Measurements from ENCODE around the gene RAB6C.
"Not testable (repeated sequence)": the region's sequence is repeated elsewhere in the genome, so short reads cannot be mapped to it uniquely, and the experiment has no call there.

The RAB6C gene

DNA sequence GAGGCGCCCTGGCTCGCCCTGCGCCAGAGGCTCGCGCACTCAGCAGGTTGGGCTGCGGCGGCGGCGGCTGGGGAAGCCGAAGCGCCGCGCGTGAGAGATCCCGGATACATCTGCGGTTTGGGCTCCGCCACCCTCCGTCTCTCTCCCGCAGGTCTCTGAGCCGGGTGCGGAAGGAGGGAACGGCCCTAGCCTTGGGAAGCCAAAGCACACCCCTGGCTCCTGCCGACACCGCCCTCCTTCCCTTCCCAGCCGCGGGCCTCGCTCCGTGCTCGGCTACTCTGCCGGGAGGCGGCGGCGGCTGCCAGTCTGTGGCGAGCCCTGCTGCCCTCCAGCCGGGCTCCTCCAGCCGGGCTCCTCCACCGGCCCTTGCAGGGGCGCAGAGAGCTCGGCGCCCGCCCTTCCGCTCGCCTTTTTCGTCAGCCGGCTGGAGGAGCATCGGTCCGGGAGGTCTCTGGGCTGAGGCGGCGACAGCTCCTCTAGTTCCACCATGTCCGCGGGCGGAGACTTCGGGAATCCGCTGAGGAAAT is at the start of gene RAB6C:
Gene RAB6C (plus strand): TSS at position 38 of the 527 bp plus-strand sequence. CDS start 450 bp downstream, at position 488.
- peak within 1 kb of the TSS; percentile 55 for H3K4me3 Mint-ChIP-seq
- not testable (repeated sequence) for H3K9me3 Mint-ChIP-seq; H3K27ac Mint-ChIP-seq; H3K36me3 Mint-ChIP-seq (ENCODE audit: low read depth); H3K4me1 Mint-ChIP-seq (ENCODE audit: low read depth)
- H3K27me3 Mint-ChIP-seq = peaks cover 55% of the 10 kb centered on the region

DNA sequence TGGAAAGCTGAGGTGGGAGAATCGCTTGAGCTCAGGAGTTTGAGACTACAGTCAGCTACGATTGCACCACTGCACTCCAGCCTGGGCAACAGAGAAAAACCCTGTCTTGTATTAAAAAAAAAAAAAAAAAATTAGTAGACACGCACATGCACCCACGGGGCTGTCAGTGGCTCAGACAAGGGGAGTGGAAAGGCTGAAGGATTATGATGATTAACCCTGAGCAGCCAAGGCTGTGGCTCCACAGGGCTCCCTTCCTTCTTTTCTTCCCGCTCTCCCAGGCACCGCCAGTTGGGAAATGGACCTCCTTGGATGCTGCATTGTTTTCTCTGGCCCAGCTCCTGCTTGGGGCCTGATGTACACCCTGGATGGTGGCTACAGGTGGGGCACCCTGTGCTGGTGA is 49.0 kb upstream of the RAB6C start:
- no peaks in the 10 kb centered on the region for H3K9me3 Mint-ChIP-seq
- no peak overlapping the region for H3K4me3 Mint-ChIP-seq
- no peak overlapping the region for H3K27ac Mint-ChIP-seq
- H3K4me1 Mint-ChIP-seq (ENCODE audit: low read depth) = no peaks in the 10 kb centered on the region
- H3K36me3 Mint-ChIP-seq (ENCODE audit: low read depth) = no peaks in the 10 kb centered on the region
- peaks cover 32% of the 10 kb centered on the region for H3K27me3 Mint-ChIP-seq

DNA sequence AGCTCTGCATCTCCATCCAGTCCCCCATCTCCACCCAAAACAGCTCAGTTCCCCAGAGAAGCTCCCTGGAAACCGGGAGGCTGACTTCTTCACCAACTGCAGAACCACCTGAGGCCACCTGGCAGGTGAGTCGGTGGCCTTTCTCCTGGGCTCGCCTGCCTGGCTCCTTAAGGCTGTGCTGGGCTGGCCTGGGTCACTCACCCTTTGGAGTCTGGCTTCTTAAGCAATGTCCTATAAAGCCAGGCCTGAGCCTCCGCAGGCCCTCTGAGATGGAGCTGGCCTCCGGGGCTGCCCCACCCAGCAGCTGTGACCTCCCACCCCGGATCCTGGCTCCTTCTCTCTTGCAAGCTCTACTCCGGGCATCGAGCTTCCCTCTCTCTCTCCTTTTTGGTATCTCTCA is 46.1 kb upstream of the RAB6C start:
- H3K27ac Mint-ChIP-seq; H3K4me3 Mint-ChIP-seq; H3K4me1 Mint-ChIP-seq (ENCODE audit: low read depth); H3K36me3 Mint-ChIP-seq (ENCODE audit: low read depth); H3K9me3 Mint-ChIP-seq: not testable (repeated sequence)
- peaks cover 33% of the 10 kb centered on the region for H3K27me3 Mint-ChIP-seq

DNA sequence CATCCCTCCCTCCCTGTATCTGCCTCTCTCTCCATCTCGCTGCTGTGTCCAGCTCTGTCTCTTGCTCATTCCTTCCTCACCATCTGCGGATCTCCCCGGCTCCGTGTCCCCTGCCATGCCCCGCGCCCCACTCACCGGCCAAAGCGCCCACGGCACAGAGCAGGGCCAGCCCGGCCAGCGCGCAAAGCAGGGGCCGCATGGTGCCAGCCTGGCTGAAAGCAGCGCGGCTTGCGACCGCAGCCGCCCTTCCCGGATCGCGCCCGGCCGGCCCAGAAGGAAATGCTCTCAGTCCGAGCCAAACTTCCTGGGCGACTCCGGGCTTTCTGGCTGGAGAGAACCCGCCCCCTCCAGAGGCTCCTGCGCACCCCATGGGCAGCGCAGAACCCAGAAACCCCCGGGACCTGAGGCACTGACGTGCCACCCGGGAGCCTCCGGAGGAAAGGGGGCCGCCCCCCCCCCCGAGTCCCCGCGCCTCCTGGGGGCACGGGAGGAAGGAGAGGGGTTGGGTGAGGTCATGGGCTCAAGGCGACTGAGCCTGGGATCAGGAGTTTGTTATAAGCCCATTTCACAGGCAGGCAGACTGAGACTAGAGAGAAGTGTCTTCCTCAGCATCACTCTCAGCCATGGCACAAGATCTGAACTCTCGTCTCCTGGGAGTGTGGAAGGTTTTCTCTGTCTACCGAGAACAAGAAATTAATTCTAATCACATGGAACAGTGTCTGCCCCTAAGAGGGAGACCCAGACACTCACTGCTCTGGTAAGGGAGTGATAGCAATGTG is 45.2 kb upstream of the RAB6C start:
- no peaks in the 10 kb centered on the region for H3K4me1 Mint-ChIP-seq (ENCODE audit: low read depth)
- no peak overlapping the region for H3K4me3 Mint-ChIP-seq
- H3K36me3 Mint-ChIP-seq (ENCODE audit: low read depth) = no peaks in the 10 kb centered on the region
- peaks cover 38% of the 10 kb centered on the region for H3K27me3 Mint-ChIP-seq
- no peaks in the 10 kb centered on the region for H3K9me3 Mint-ChIP-seq
- H3K27ac Mint-ChIP-seq = no peak overlapping the region

DNA sequence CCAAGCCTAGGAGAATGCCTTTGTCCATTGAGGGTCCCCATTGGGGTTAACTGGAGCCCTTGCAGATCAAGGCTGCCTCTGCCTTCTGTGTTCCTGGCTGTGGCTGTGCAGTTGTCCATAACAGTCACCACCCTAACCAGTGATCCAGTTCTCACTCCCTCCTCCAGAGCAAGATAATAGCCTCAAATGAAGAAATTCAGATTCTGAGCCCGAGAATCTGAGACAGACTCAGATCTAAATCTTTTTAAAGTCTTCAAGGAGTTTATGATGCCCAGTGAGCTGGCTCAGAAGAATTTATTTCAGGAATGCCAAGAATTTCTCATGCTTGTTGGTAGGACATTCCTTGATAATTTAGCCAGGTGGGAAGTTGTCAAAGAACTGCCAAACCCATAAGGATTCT is 44.3 kb upstream of the RAB6C start:
- Mint-ChIP-seq H3K27me3 (peaks cover 39% of the 10 kb centered on the region), H3K4me3 (no peak overlapping the region), H3K4me1 (ENCODE audit: low read depth) (no peaks in the 10 kb centered on the region), H3K9me3 (no peaks in the 10 kb centered on the region), H3K36me3 (ENCODE audit: low read depth) (no peaks in the 10 kb centered on the region), H3K27ac (no peak overlapping the region)

DNA sequence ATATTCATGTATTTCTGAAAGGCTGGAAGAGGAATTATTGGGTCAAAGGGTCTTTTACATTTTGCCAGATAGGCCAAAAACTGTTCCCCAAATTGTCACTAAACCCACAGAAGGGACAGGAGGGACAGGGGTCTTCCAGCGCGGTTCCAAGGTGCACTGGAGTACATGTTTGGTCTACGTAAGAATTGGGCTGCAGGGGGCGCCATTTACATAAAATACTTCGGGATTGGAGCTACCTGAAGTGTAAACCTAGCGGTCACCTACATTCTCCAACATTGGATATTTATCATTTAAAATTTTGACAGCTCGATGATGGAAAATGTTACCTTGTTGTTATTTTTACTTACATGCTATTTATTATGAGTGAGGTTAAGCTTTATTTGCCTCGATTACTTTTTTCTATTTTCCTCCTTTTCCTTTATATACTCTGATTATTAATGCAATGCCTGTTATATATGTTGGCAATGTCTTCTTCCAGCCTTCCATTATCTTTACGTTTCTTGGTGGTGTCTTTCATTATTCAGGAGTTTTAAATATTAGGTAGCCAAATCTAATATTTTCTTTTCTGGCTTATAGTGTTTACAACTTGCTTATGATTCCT is 43.0 kb upstream of the RAB6C start:
- H3K27ac Mint-ChIP-seq = no peak overlapping the region
- H3K9me3 Mint-ChIP-seq = no peaks in the 10 kb centered on the region
- no peaks in the 10 kb centered on the region for H3K36me3 Mint-ChIP-seq (ENCODE audit: low read depth)
- peaks cover 39% of the 10 kb centered on the region for H3K27me3 Mint-ChIP-seq
- H3K4me1 Mint-ChIP-seq (ENCODE audit: low read depth) = no peaks in the 10 kb centered on the region
- H3K4me3 Mint-ChIP-seq = no peak overlapping the region

DNA sequence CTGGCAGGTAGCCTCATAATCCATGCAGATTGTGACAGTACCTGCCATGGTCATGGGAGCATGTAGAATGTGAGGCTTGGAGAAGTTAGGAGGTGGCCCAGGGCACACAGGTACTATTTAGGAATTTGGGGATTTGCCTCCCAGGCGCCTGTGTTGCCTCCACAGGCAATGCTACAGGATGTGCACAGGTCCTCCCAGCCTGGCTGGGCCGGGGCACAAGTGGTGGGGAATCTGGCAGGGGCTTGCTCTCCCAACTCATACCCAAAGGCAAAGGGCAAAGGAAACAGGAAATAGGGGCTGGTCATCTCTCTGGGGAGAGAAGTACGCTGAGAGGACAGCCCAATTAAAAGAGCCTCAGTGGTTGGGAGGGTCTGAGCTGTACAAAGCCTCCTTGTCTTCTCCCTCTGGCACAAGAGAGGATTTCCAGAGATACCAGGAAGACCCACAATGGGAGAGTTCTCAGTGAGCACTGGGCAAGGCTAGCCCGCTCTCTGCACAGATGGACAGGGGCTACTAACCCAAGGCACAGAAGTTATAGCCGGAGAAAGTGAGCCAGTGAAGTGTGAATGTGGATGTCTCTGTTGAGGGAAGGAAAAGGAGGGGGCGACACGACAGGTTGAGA is 40.5 kb upstream of the RAB6C start:
- H3K4me1 Mint-ChIP-seq (ENCODE audit: low read depth); H3K9me3 Mint-ChIP-seq; H3K27ac Mint-ChIP-seq; H3K4me3 Mint-ChIP-seq; H3K36me3 Mint-ChIP-seq (ENCODE audit: low read depth): not testable (repeated sequence)
- H3K27me3 Mint-ChIP-seq = peaks cover 25% of the 10 kb centered on the region

DNA sequence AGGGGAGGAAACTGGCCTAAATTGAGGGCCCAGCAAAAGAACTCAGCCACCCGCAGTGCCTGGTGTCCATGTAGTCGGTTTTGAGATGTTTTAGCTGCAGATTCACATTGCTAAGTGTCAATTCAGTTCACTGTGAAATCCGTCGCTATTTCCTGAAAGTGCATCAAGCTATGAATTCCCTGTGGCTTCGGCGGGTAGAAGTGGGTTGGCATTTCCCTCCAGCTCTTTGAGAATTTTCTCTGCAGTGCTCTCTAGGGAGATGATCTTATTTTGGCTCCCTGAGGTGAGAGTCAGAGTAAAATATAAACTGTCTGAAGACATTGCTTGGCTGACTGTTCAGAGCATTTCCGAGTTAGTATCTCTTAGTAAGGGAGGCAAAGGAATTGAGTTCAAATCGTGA is 36.0 kb upstream of the RAB6C start:
- H3K36me3 Mint-ChIP-seq (ENCODE audit: low read depth); H3K4me1 Mint-ChIP-seq (ENCODE audit: low read depth); H3K27me3 Mint-ChIP-seq; H3K4me3 Mint-ChIP-seq; H3K27ac Mint-ChIP-seq; H3K9me3 Mint-ChIP-seq: not testable (repeated sequence)

DNA sequence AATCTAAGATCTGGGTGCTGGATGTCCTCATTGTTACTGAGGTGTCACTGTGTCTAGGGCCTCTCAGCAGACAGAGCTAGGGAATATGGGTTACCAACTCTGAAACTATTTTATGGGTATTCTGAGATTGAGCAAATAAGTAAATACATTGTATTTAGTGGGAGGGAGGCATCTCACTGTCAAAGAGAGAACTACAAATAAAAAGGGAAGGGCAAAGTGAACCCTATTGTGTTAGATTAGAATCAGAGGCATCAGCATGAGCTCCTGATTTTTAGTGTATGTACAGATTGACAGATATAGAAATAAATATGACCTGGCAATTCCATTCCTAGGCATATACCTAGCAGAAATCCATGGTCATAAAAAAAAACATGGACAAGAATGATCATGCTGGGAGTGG is 33.9 kb upstream of the RAB6C start:
- Mint-ChIP-seq H3K27me3 (peaks cover 4% of the 10 kb centered on the region), H3K9me3 (no peaks in the 10 kb centered on the region), H3K4me3 (no peak overlapping the region), H3K27ac (no peak overlapping the region), H3K4me1 (ENCODE audit: low read depth) (no peaks in the 10 kb centered on the region), H3K36me3 (ENCODE audit: low read depth) (no peaks in the 10 kb centered on the region)

DNA sequence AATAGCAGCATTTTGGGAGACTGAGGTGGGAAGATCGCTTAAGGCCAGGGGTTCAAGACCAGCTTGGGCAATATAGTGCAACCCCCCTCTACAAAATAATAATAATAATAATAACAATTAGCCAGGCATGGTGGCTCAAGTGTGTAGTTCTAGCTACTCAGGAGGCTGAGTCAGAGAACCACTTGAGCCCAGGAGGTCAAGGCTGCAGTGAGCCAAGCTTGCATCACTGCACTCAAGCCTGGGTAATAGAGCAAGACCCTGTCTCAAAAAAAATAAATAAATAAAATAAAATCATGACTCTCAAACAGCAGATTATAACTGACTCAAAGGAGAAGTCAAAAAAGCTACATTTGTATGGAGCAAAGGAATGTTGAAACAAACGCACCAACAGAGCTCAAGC is 31.8 kb upstream of the RAB6C start:
- H3K27ac Mint-ChIP-seq; H3K4me3 Mint-ChIP-seq; H3K4me1 Mint-ChIP-seq (ENCODE audit: low read depth); H3K27me3 Mint-ChIP-seq; H3K9me3 Mint-ChIP-seq; H3K36me3 Mint-ChIP-seq (ENCODE audit: low read depth): not testable (repeated sequence)

DNA sequence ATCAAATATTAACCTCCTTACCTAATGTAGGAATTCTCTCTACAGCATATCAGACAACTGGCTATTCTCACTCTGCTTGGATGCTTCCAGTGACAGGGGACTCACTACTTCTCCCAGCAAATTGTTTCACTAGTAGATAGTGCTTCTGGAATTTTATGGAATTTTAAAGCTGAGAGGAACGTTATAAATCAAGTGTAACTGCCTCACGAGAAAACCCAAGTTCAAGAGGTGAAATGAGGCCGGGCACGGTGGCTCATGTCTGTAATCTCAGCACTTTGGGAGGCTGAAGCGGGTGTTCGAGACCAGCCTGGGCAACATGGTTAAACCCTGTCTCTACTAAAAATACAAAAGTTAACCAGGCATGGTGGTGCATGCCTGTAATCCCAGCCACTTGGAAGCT is 23.3 kb upstream of the RAB6C start:
- not testable (repeated sequence) for H3K9me3 Mint-ChIP-seq; H3K27ac Mint-ChIP-seq; H3K36me3 Mint-ChIP-seq (ENCODE audit: low read depth); H3K4me1 Mint-ChIP-seq (ENCODE audit: low read depth); H3K4me3 Mint-ChIP-seq
- peaks cover 16% of the 10 kb centered on the region for H3K27me3 Mint-ChIP-seq

DNA sequence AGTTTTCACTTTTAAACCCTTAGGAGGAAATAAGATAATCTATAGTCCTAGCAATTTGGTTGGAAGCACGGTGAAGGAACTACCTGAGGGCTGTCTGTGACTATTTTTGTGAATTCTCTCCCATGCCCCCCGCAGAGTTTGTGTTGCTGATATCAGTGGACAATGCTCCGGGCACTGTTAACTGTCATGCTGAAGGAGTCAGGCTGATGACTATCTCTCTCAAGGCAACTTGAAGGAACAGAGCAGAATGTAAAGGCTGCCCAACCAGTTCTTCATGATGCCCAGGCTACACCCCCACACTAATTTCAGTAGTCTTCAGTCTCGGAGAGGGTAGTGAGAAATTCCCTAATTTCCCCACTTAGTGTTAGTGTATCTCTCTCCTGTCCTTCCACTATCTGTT is 21.6 kb upstream of the RAB6C start:
- H3K4me1 Mint-ChIP-seq (ENCODE audit: low read depth) = no peaks in the 10 kb centered on the region
- no peaks in the 10 kb centered on the region for H3K36me3 Mint-ChIP-seq (ENCODE audit: low read depth)
- no peak overlapping the region for H3K4me3 Mint-ChIP-seq
- peaks cover 16% of the 10 kb centered on the region for H3K27me3 Mint-ChIP-seq
- no peak overlapping the region for H3K27ac Mint-ChIP-seq
- no peaks in the 10 kb centered on the region for H3K9me3 Mint-ChIP-seq

DNA sequence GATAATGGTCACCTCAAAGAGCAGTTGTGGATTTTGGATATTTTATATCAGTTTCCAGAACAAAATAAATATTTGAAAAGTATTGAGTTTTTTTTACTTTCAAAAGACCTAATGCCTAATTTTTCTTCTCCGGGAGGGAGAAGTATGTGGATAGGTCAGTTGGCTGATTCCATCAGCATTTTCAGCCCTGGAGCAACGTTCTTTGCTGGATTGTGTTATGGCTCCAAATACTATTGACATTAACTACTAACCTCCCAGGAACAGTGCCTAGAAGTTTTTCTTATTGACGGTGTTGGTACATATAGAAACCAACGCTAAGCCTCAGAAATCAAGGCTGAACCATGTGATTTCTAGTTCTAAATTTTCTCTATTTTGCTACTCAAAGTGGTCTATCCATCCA is 20.7 kb upstream of the RAB6C start:
- not testable (repeated sequence) for H3K9me3 Mint-ChIP-seq; H3K4me1 Mint-ChIP-seq (ENCODE audit: low read depth); H3K4me3 Mint-ChIP-seq; H3K27ac Mint-ChIP-seq; H3K36me3 Mint-ChIP-seq (ENCODE audit: low read depth)
- H3K27me3 Mint-ChIP-seq = peaks cover 16% of the 10 kb centered on the region

DNA sequence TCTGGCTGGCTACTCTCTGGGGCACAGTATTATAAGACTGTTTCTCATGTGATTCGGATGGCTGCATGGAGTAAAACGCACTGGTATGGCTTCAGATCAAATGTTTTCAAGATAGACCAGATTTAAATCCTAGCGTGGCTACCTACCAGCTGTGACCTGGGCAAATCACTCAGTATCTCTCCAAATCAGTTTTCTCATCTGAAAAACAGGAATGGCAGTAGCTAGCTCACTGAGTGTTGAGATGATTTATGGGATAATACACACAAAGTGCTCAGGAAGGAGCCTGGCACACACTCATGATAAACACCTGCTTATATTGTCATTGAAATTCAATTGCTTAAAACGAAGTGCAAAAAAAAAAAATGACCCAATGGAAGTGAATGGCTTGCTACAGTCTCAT is 10.9 kb upstream of the RAB6C start:
- H3K9me3 Mint-ChIP-seq; H3K4me1 Mint-ChIP-seq (ENCODE audit: low read depth); H3K27ac Mint-ChIP-seq; H3K36me3 Mint-ChIP-seq (ENCODE audit: low read depth); H3K4me3 Mint-ChIP-seq: not testable (repeated sequence)
- H3K27me3 Mint-ChIP-seq = peaks cover 24% of the 10 kb centered on the region

DNA sequence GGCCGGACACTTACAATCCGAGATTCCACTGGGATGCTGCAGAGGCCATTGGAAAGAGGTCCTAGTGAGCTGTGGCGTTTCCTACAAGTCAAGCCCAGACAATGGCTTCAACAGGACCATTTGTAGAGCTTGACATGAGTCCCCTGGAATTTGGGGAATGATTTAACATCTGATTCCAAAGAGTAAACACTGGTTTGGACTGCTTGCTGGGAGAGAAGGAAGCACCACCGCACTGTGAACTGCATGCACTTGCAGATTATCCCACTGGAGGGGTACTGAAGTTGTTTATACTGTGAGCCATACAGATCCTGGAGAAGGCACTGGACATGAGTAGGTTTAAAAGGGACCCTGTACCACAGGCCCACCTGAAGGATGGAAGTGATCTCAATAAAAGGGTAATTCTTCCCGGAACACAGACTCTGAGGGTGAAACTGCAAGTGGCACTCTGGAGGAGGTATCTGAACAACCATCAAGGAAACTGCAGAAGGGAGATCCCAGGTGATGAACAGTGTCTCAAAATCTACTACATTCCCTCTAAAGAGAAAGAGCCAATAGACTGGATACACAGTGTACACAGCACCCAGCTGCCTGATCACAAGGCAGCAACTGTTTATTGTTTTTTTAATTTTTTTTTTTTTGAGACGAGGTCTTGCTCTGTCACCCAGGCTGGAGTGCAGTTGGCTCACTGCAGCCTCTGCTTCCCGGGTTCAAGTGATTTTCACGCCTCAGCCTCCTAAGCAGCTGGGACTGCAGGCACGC is 4.3 kb upstream of the RAB6C start:
- H3K27ac Mint-ChIP-seq = no peak overlapping the region
- H3K9me3 Mint-ChIP-seq = peaks cover 1% of the 10 kb centered on the region

More for the DNA sequence above, 4.3 kb upstream of the RAB6C start:
- H3K4me3 Mint-ChIP-seq = no peak overlapping the region
- peaks cover 38% of the 10 kb centered on the region for H3K27me3 Mint-ChIP-seq
- no peaks in the 10 kb centered on the region for H3K36me3 Mint-ChIP-seq (ENCODE audit: low read depth)
- peaks cover 4% of the 10 kb centered on the region for H3K4me1 Mint-ChIP-seq (ENCODE audit: low read depth)
